HG03354 (cell line): Measurements from ENCODE around the gene TEKTIP1.

Experiments
- ATAC-seq: cut with Tn5 transposase; IDR thresholded peaks from one replicate; pipeline ENCODE4 v1.9.1; 2021; ENCODE audit warnings: mild to moderate bottlenecking; ENCODE audit not compliant: unreplicated experiment, poor library complexity, severe bottlenecking

The TEKTIP1 gene

DNA sequence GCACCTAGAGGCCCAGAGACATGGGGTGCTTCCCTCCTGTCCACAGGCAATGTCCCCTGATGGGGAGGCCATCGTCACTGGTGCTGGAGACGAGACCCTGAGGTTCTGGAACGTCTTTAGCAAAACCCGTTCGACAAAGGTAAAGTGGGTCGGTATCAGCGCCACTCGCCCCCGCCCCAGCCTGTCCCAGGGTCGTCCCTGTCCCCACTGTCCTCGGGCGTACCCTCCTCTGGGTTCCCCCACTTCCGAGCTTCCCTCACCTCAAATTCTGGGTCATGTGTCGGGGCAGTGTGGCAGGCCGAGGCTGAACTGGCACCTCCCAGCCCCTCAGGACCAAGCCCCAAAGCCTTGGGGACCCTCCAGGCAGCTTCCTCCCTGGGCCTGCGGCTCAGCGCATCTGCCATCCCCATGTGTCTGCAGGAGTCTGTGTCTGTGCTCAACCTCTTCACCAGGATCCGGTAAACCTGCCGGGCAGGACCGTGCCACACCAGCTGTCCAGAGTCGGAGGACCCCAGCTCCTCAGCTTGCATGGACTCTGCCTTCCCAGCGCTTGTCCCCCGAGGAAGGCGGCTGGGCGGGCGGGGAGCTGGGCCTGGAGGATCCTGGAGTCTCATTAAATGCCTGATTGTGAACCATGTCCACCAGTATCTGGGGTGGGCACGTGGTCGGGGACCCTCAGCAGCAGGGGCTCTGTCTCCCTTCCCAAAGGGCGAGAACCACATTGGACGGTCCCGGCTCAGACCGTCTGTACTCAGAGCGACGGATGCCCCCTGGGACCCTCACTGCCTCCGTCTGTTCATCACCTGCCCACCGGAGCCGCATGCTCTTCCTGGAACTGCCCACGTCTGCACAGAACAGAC is 4.4 kb upstream of the TEKTIP1 start:
- ATAC-seq: no peak

DNA sequence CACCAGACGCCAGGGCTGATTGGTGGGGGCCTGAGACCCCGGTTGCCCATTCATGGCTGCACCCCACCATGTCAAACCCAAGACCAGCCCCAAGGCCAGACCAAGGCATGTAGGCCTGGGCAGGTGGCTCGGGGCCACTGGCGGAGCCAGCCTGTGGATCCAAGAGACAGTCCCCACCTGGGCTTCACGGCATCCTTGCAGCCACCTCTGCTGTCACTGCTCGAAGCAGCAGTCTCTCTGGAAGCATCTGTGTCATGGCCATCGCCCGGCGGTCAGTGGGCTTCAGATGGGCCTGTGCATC is 3.8 kb upstream of the TEKTIP1 start:
- ATAC-seq: no peak

DNA sequence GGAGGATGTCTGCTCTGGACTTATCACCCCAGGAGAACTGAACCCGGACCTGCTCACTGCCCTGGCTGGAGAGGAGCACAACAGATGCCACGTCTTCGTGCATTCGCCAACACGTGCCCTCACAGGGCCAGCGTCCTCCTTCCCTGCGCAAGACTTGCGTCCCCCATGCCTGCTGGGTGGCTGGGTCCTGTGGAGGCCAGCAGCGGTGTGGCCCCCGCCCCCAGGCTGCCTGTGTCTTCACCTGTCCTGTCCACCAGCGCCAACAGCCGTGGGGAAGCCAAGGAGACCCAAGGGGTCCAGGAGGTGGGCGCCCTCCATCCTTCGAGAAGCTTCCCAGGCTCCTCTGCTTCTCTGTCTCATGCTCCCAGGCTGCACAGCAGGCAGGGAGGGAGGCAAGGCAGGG is 3.4 kb upstream of the TEKTIP1 start:
- ATAC-seq: no peak

DNA sequence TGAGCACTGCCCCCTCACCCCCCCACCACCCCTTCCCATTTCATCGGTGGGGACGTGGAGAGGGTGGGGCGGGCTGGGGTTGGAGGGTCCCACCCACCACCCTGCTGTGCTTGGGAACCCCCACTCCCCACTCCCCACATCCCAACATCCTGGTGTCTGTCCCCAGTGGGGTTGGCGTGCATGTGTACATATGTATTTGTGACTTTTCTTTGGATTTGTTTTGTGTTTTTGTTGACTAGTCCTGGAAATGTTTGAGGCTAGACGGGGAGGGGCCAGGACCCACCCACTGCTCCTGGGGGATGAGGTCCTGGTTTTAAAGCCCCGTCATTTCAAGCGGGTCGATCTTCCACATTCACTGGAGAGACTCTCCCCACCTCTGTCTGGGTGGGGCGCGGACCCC is 3.0 kb upstream of the TEKTIP1 start:
- no peak for ATAC-seq

DNA sequence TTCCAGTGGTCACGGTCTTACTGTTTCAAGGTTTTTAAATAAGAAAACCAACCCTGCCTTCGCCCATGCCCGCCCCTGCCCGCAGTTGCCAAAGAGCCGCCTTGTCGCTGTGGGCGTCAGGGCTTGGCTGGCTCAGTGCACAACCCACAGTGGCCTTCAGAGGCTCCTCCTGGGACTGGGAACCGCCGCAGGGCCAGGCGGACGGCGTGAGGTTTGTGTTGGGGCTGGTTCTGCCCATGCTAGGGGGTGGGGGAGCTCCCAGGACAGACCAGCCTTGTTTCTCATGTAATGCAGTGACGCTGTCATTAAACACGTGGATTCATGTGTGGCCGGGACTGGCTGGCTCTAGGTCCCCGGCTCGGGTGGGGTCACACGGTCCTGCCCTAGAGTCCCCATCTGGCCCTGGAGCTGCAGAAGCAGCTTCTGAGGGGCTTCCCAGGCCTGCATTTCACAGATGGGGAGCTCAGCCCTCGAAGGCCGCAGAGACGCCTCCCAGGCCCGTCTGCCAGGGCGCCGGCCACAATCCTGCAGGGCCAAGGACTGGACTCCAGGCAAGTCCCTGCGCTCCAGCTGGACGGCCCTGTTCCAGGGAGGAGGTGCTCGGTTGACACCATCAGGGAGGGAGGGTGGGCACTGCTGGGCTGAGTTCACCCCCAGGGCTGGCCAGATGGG is 2.4 kb upstream of the TEKTIP1 start:
- ATAC-seq: no peak

DNA sequence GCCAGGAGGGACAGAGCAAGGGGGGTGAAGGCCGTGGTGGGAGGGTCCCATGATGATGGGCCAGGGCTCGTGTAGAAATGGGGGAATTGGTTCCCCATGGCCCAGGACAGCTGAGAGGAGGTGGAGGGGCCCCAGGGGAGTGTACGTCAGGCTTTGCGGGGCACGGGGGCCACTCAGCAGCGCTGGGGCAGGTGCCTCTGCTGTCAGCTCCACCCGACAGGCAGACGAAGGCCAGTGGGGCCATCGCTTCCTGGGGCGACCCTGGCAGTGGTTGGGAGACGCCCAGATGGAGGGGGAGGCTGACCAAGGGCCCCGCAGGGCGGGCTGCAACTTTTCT is 1.9 kb upstream of the TEKTIP1 start:
- no peak for ATAC-seq

DNA sequence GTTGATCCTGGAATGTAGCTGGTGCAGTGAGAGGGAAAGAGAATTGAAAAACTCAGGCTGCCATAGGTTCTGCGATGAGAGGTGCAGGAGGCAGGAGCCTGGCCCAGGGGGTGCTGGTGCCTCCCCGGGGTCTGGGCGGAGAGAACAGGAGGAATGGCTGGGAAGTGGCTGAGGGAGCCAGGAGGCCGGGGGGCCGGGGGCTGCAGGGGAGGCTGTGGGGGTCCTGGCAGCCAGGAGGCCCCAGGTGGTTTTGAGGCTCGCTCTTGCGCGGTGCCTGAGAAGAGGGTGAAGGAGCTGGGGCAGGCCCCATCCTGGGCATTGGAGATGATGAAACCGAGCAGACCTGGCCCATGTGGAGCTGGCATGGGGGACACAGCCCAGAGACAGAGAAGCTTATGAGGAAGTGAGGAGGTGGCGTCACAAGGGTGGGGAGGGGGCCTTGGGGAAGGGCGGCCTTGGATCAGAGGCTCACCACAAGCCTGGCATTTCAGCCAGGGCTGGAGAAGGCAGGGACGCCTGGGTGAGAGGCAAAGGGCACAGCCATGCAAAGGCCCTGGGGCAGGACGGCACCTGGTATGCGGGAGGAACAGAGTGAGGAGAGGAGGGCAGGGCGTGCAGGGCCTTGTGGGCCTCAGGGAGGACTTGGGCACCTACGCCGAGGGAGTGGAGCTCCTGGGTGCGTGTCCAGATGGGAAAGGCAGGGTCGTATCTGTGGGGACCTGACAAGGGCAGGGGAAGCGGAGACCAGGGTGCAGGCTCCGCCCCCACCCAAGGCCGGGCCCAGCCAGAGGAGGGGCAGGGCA is 1.3 kb upstream of the TEKTIP1 start:
- no peak for ATAC-seq

- ATAC-seq: no peak
Measured at GRCh38 chr19:3538258-3538929, 580 bp upstream of the TEKTIP1 start.

- no peak for ATAC-seq
Measured at GRCh38 chr19:3539756-3540118, 763 bp downstream of the TEKTIP1 start.

DNA sequence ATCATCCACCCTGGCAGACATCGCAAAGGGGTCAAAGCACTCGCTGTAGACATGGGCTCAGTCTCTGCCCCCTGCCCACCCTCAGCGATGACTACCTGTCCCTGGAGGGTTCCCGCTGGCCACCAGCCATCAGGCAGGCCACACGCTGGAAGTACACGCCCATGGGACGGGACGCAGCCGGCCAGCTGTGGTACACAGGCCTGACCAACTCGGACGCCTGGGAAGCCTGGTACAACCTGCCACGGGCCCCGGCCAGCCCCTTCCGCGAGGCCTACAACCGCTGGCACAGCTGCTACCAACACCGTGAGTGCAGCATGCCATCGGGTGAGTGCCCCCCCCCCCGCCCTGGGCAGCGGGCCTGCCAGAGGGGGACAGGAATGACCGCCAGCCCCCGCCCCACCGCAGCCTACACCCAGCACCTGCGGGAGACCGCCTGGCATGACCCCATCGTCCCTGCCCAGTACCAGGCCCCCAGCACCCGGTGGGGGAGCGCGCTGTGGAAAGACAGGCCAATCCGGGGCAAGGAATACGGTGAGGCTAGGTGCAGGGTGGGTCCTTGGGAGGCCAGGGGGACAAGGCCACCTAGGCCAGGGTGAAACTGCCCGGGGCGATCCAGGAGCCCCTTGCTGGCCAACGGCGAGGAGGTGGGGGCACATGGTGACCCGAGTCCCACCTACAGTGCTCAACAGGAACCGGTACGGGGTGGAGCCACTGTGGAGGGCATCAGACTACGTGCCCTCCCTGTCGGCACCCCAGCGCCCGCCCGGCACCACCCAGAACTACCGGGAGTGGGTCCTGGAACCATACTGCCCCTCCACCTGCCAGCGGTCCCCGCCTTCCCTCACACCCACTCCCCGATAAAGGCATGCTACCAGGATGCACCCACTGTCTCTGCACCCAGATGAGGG is 4.4 kb downstream of the TEKTIP1 start:
- ATAC-seq: no peak

DNA sequence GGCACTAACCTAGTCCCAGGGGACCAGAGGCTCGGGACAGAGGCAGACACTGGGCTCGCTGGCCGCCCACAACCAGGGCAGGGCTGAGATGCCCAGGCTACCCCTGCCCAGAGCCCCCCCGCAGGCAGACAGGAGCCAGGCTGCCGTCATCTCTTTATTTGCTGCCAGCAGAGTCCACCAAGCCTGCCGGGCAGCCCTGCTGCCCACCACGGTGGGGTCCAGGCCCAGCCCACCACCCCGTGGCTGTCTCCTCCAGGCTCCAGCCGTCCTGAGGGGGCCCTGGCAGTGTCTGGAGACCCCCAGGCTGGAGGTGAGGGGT is 5.0 kb downstream of the TEKTIP1 start:
- ATAC-seq: no peak

DNA sequence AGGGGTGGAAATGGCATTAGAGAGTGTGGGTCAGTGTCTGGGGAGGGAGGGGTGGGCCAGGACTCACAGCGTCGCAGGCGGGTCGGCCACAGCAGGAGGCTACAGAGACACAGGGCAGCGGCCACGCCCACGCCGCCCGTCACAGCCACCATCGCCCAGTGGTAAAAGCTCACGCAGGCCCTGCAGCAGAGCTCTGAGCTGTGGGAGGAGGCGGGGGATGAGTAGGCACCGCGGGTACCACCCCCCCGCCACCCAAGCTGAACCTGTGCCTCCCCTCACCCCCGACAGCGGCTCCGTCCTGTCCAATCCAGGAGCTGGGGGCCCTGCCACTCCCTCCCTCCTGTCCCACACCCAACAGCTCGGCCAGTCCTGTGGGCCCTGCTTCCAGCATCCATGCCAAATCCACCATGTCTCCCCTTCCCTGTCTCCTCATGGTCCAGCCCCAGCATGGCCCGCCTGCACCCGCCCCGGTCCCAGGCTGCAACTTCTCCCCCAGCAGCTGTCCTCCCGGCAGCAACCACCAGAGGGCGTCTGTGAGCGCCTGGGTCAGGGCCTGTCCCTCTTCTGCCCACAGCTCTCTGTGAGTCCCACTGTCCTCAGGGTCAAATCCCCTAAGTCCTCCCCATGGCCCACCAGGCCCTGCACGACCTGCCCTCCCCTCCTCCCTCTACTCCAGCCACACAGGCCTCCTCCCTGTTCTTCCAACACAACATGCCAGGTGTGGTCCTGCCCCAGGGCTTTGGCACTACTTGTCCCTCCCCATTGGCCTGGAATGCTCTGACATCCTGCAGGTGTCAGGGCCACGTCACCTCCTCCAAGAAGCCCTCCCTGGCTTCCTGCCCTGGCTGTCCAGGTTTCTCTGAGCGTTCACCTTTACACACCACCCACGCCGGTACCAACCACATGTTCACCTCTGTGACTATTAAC is 6.0 kb downstream of the TEKTIP1 start:
- no peak for ATAC-seq

GRCh38 chr19:3545669-3546034 is 6.7 kb downstream of the TEKTIP1 start:
- no peak for ATAC-seq

DNA sequence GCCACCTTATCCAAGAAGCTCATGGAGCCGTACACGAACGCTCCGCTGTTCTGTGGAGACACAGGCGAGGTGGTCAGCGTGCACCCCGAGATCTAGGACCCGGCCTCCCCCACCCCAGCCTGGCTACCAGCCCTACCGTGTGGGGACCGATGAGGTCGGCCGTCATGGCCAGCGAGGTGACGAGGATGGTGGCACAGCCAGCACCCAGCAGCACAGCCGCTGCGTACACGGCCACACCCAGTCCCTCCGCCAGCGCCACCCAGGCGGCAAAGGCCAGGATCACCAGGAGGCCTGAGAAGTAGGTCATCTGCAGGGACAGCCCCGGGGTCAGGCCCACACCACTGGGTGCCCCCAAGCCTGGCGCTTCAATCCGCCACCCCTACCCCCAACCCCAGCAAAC is 7.1 kb downstream of the TEKTIP1 start:
- no peak for ATAC-seq

- no peak for ATAC-seq
Measured at GRCh38 chr19:3547301-3547731, 8.3 kb downstream of the TEKTIP1 start.

- no peak for ATAC-seq
Measured at GRCh38 chr19:3547767-3548282, 8.9 kb downstream of the TEKTIP1 start.

- ATAC-seq: no peak
Measured at GRCh38 chr19:3548606-3549005, 9.6 kb downstream of the TEKTIP1 start.

DNA sequence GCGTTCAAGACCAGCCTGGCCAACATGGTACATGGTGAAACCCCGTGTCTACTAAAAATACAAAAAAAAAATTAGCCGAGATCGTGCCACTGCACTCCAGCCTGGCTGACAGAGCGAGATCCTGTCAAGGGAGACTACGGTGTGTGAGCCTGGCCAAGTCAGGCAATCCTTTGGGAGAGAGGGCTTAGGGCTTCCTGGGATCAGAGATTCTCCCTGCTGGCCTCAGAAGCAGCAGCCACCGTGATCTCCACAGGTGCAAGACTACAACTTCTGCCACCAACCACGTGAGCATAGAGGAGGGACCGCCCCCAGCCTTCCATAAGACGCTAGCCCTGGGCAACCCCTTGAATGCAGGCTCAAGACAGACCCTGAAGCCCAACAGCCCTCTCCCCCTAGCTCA is 10.8 kb downstream of the TEKTIP1 start:
- ATAC-seq: no peak
